Prostate gland (tissue), 2 donors: ENCODE data around the gene MOB1A. TPM values are rescaled to one million over a fixed set of nuclear protein-coding genes. Genes with fewer than 3 reads are reported as not detected.

Experiments used
- DNase-seq: peaks from one replicate; pipeline ENCODE4 v3.0.0-alpha.2; 2019; ENCODE audit warnings: low spot score
- H3K27ac ChIP-seq, 2 donors: fragments of 200-600 bp; sonication (generic); 2 replicates each; pipeline ENCODE4 v1.5.1; 2017 to 2019
- H3K27me3 ChIP-seq: fragments of 200-600 bp; sonication (generic); replicated peaks from 2 replicates; pipeline ENCODE4 v1.5.1; 2019; ENCODE audit not compliant: insufficient read depth
- H3K36me3 ChIP-seq, 2 donors: fragments of 200-600 bp; sonication (generic); 1 replicate in 1 of 2; 2 replicates in 1 of 2; pipeline versions ENCODE4 v1.5.1 to v1.8.1; 2017 to 2019
- H3K4me1 ChIP-seq: fragments of 200-600 bp; sonication (generic); replicated peaks from 2 replicates; pipeline ENCODE4 v1.5.1; 2019
- H3K4me3 ChIP-seq, 2 donors: fragments of 200-600 bp; sonication (generic); 2 replicates each; pipeline ENCODE4 v1.5.1; 2017 to 2019
- H3K9me3 ChIP-seq: fragments of 200-600 bp; sonication (generic); 2 replicates; pipeline ENCODE4 v1.5.1; 2017
- POLR2A ChIP-seq: fragments of 450-650 bp; IDR thresholded peaks from one replicate; pipeline ENCODE4 v1.6.1; 2016; ENCODE audit warnings: antibody characterized with exemption, mild to moderate bottlenecking
- POLR2AphosphoS5 ChIP-seq: sonication (generic); formaldehyde crosslinking; IDR thresholded peaks from one replicate; pipeline ENCODE4 v1.6.1; 2017; ENCODE audit warnings: antibody characterized with exemption
- WGBS: methylation state at CpG from one replicate; pipeline ENCODE4 v1.1.5; 2018; 5-methylcytosine and 5-hydroxymethylcytosine counted together
- intact Hi-C: fragments of 100-400 bp; cut with DNase I; formaldehyde crosslinking; loops from one replicate; pipeline ENCODE4 v1.14.2; 2022
- total RNA-seq, 2 donors: library from RNA; depleted of rRNA; stranded (reverse); fragments of >200 nt; gene quantifications; one replicate each; pipeline ENCODE4 v1.1.0, GENCODE V29; 2016
- TF ChIP-seq, protein P1 (sequence below), 4 experiments: fragments of 200-600 bp in 2 of 4; fragments of 450-650 bp in 2 of 4; sonication (generic) in 2 of 4; IDR thresholded peaks; 1 replicate in 3 of 4; 2 replicates in 1 of 4; pipeline ENCODE4 v1.5.1; 2016 to 2019; ENCODE audit warnings: antibody characterized with exemption in 4 of 4, mild to moderate bottlenecking in 2 of 4, moderate library complexity in 2 of 4

The MOB1A gene
- total RNA-seq, 2 donors from 2014 or later = 71.3 to 72.0 TPM

DNA sequence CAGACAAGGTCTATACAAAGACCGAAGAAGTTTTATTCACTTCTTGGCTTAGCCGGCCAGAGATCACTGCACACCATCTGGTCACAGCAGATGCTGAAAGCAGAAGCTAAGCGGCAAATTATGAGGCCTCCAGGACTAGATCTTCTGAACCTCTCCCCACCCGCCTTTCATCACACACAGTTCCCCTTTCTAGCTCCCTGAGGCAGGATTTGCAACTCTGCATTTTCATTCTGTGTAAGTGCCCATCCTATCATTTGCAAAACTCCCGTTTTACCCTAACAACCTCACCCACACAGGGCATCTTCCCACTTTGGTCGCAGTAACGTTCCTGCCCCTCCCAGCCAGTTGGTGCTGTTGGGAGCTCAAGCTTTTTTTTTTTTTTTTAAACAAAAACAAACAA is 3.1 kb upstream of the MOB1A start:
- no peak overlapping the region for H3K27ac ChIP-seq
- TF ChIP-seq POLR2A = no peak
- TF ChIP-seq, protein P1, sequence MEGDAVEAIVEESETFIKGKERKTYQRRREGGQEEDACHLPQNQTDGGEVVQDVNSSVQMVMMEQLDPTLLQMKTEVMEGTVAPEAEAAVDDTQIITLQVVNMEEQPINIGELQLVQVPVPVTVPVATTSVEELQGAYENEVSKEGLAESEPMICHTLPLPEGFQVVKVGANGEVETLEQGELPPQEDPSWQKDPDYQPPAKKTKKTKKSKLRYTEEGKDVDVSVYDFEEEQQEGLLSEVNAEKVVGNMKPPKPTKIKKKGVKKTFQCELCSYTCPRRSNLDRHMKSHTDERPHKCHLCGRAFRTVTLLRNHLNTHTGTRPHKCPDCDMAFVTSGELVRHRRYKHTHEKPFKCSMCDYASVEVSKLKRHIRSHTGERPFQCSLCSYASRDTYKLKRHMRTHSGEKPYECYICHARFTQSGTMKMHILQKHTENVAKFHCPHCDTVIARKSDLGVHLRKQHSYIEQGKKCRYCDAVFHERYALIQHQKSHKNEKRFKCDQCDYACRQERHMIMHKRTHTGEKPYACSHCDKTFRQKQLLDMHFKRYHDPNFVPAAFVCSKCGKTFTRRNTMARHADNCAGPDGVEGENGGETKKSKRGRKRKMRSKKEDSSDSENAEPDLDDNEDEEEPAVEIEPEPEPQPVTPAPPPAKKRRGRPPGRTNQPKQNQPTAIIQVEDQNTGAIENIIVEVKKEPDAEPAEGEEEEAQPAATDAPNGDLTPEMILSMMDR (IDR thresholded peaks at IDR 0.05) = no peak
- TF ChIP-seq POLR2AphosphoS5 = no peak

DNA sequence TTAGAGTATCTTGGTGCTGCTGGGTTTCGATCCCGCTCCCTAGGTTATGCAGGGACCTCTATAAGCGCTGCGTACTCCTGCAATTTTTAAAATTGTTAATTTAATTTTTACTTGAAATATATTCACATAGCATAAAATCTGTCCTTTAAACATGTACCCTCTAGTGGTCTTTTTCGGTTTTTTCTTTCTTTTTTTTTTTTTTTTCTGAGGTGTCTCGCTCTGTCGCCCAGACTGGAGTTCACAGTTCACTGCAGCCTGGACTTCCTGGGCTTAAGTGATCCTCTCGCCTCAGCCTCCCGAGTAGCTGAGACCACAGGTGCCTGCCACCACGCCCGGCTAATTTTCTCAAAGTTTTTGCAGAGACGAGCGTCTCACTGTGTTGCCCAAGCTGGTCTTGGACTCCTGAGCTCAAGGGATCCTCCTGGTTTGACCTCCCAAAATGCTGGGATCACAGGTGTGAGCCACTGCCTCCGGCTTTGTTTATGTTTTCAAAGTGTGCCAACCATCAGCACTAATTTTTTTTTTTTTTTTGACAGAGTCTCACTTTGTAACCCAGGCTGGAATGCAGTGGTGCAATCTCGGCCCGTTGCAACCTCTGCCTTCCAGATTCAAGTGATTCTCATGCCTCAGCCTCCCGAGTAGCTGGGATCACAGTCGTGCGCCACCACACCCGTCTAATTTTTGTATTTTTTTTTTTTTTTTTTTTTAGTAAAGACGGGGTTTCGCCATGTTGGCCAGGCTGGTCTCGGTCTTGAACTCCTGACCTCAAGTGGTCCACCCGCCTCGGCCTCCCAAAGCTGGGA is 585 bp upstream of the MOB1A start:
- intact Hi-C loops = no loop called here
- peak overlapping the region; percentile 71 to 98 for H3K4me3 ChIP-seq
- no peaks in the 10 kb centered on the region for H3K36me3 ChIP-seq
- H3K9me3 ChIP-seq = no peaks in the 10 kb centered on the region
- H3K27me3 ChIP-seq = no peaks in the 10 kb centered on the region
- TF ChIP-seq, protein P1 (IDR thresholded peaks at IDR 0.05) = peak in 2 of 4 experiments; percentile 19 to 21
- no peak for TF ChIP-seq POLR2A
- DNase-seq = no peak
- H3K4me1 ChIP-seq = no peaks in the 10 kb centered on the region
- H3K27ac ChIP-seq = peak overlapping the region; percentile 90 to 97
- WGBS = 51% methylated on average over 25 of the region's 25 CpGs

More for the DNA sequence above, 3.1 kb upstream of the MOB1A start:
- no peak for DNase-seq
- H3K27me3 ChIP-seq = no peaks in the 10 kb centered on the region
- intact Hi-C loops = no loop called here
- no peaks in the 10 kb centered on the region for H3K36me3 ChIP-seq
- H3K4me3 ChIP-seq = no peak overlapping the region
- WGBS = 46% methylated on average over 7 of the region's 7 CpGs
- H3K4me1 ChIP-seq = no peaks in the 10 kb centered on the region
- H3K9me3 ChIP-seq = no peaks in the 10 kb centered on the region

DNA sequence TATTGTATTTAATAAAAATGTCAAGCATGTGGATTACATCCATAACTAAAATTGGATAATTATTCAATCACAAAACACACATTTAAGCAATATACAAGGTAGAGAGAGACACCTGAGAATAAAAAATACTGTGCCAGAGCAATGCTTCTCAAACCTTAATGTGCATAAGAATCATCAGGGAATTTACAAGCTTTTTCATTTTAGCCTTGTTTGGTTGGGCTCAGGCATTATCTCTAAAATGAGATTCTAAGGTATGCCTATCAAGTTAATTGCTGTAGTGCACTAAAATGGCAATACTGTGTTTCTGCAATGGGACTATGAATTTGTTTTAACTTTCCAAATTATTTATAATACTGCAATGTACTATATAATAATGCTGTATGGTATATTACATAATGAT is 983 bp downstream of the MOB1A start:
- intact Hi-C loops = no loop called here
- H3K9me3 ChIP-seq = no peaks in the 10 kb centered on the region
- no peaks in the 10 kb centered on the region for H3K27me3 ChIP-seq
- TF ChIP-seq, protein P1 (IDR thresholded peaks at IDR 0.05) = no peak
- TF ChIP-seq POLR2AphosphoS5 (no peak), POLR2A (no peak)
- no peaks in the 10 kb centered on the region for H3K4me1 ChIP-seq
- DNase-seq = no peak
- peak overlapping the region; percentile 71 to 98 for H3K4me3 ChIP-seq
- peak overlapping the region; percentile 90 to 97 for H3K27ac ChIP-seq
- no peaks in the 10 kb centered on the region for H3K36me3 ChIP-seq

DNA sequence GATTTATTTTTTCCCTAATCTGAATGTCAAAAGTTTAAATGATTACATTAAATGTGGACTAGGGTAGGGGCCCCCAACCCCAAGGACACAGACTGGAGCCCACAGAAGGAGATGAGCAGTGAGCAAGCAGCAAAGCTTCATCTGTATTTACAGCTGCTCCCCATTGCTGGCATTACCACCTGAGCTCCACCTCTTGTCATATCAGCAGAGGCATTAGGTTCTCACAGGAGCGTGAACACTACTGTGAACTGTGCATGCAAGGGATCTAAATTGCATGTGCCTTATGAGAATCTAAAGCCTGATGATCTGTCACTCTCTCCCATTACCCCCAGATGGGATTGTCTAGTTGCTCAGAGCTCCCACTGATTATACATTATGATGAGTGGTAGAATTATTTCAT is 3.8 kb downstream of the MOB1A start:
- H3K4me1 ChIP-seq = no peaks in the 10 kb centered on the region
- DNase-seq = no peak
- no peaks in the 10 kb centered on the region for H3K27me3 ChIP-seq
- H3K27ac ChIP-seq = no peak overlapping the region
- H3K9me3 ChIP-seq = no peaks in the 10 kb centered on the region
- intact Hi-C loops = no loop called here
- no peak overlapping the region for H3K4me3 ChIP-seq
- TF ChIP-seq POLR2A (no peak), POLR2AphosphoS5 (no peak)
- TF ChIP-seq, protein P1 (IDR thresholded peaks at IDR 0.05) = no peak
- whole genome bisulfite sequencing = 93% methylated on average over 1 of the region's 1 CpG
- peaks cover 0 to 5% of the 10 kb centered on the region in 2 donors for H3K36me3 ChIP-seq

DNA sequence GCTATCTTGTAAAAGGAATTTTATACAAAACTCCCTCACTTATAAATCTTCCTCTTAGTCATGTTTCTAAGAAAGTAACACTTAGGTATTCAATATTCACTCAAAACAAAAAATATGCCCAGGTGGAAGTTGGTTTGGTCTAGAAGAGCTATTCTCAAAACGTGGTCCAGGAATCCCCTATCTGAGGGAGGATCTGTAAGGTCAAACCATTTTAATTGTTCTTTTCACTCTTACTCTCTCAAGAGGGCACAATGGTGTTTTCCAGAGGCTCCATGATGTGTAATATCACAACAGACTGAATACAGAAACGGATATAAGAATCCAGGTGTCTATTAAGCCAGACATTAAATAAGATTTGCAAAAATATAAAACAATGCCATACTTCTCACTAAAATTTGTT is 9.9 kb downstream of the MOB1A start:
- intact Hi-C loops = no loop called here
- H3K4me3 ChIP-seq = no peak overlapping the region
- peaks cover 5 to 7% of the 10 kb centered on the region in 2 donors for H3K36me3 ChIP-seq
- TF ChIP-seq POLR2A = no peak
- H3K27ac ChIP-seq = no peak overlapping the region
- no peak for DNase-seq
- WGBS = 67% methylated on average over 2 of the region's 2 CpGs
- no peaks in the 10 kb centered on the region for H3K9me3 ChIP-seq
- H3K4me1 ChIP-seq = no peaks in the 10 kb centered on the region
- H3K27me3 ChIP-seq = no peaks in the 10 kb centered on the region
